ENCODE results near the gene NTHL1. TPM values are rescaled to one million over a fixed set of nuclear protein-coding genes. Genes with fewer than 3 reads are reported as not detected.

The NTHL1 gene
- total RNA-seq, 1 donor from 2014 or later: 25.6 TPM

- no peak for DNase-seq (ENCODE audit: low spot score)
- Mint-ChIP-seq H3K4me3 (ENCODE audit: unreplicated experiment) (no peak overlapping the region), H3K36me3 (ENCODE audit: low read depth, unreplicated experiment) (peaks cover 14% of the 10 kb centered on the region), H3K27me3 (ENCODE audit: unreplicated experiment) (peaks cover 4% of the 10 kb centered on the region), H3K27ac (ENCODE audit: unreplicated experiment) (no peak overlapping the region), H3K9me3 (ENCODE audit: unreplicated experiment) (no peaks in the 10 kb centered on the region), H3K4me1 (ENCODE audit: unreplicated experiment) (no peaks in the 10 kb centered on the region)
- TF ChIP-seq CTCF (IDR thresholded peaks at IDR 0.05; ENCODE audit: unreplicated experiment): no peak
These were observed 12.7 kb upstream of the NTHL1 start for GRCh38 chr16:2060346-2060745.

GRCh38 chr16:2058872-2059271 is 11.2 kb upstream of the NTHL1 start:
- Mint-ChIP-seq H3K4me1 (ENCODE audit: unreplicated experiment) (no peaks in the 10 kb centered on the region), H3K27ac (ENCODE audit: unreplicated experiment) (no peak overlapping the region), H3K27me3 (ENCODE audit: unreplicated experiment) (peaks cover 4% of the 10 kb centered on the region), H3K36me3 (ENCODE audit: low read depth, unreplicated experiment) (peaks cover 14% of the 10 kb centered on the region), H3K9me3 (ENCODE audit: unreplicated experiment) (no peaks in the 10 kb centered on the region), H3K4me3 (ENCODE audit: unreplicated experiment) (no peak overlapping the region)
- no peak for DNase-seq (ENCODE audit: low spot score)
- TF ChIP-seq CTCF (IDR thresholded peaks at IDR 0.05; ENCODE audit: unreplicated experiment): no peak

GRCh38 chr16:2058420-2058819 is 10.8 kb upstream of the NTHL1 start:
- H3K27ac Mint-ChIP-seq (ENCODE audit: unreplicated experiment): no peak overlapping the region
- H3K4me1 Mint-ChIP-seq (ENCODE audit: unreplicated experiment): no peaks in the 10 kb centered on the region
- H3K27me3 Mint-ChIP-seq (ENCODE audit: unreplicated experiment): peaks cover 4% of the 10 kb centered on the region
- TF ChIP-seq CTCF (IDR thresholded peaks at IDR 0.05; ENCODE audit: unreplicated experiment): no peak
- H3K9me3 Mint-ChIP-seq (ENCODE audit: unreplicated experiment): no peaks in the 10 kb centered on the region
- H3K36me3 Mint-ChIP-seq (ENCODE audit: low read depth, unreplicated experiment): peaks cover 19% of the 10 kb centered on the region
- no peak overlapping the region for H3K4me3 Mint-ChIP-seq (ENCODE audit: unreplicated experiment)
- no peak for DNase-seq (ENCODE audit: low spot score)

GRCh38 chr16:2057438-2057837 is 9.8 kb upstream of the NTHL1 start:
- Mint-ChIP-seq H3K4me3 (ENCODE audit: unreplicated experiment) (peak overlapping the region; percentile 42), H3K36me3 (ENCODE audit: low read depth, unreplicated experiment) (peaks cover 23% of the 10 kb centered on the region), H3K27me3 (ENCODE audit: unreplicated experiment) (peaks cover 4% of the 10 kb centered on the region), H3K9me3 (ENCODE audit: unreplicated experiment) (no peaks in the 10 kb centered on the region), H3K4me1 (ENCODE audit: unreplicated experiment) (no peaks in the 10 kb centered on the region), H3K27ac (ENCODE audit: unreplicated experiment) (no peak overlapping the region)
- TF ChIP-seq CTCF (IDR thresholded peaks at IDR 0.05; ENCODE audit: unreplicated experiment): no peak
- DNase-seq (ENCODE audit: low spot score): no peak

- Mint-ChIP-seq H3K36me3 (ENCODE audit: low read depth, unreplicated experiment) (peaks cover 25% of the 10 kb centered on the region), H3K9me3 (ENCODE audit: unreplicated experiment) (no peaks in the 10 kb centered on the region), H3K4me3 (ENCODE audit: unreplicated experiment) (peak overlapping the region; percentile 42), H3K27ac (ENCODE audit: unreplicated experiment) (no peak overlapping the region), H3K4me1 (ENCODE audit: unreplicated experiment) (no peaks in the 10 kb centered on the region), H3K27me3 (ENCODE audit: unreplicated experiment) (peaks cover 4% of the 10 kb centered on the region)
- no peak for TF ChIP-seq CTCF (IDR thresholded peaks at IDR 0.05; ENCODE audit: unreplicated experiment)
- DNase-seq (ENCODE audit: low spot score): no peak
These were observed 9.2 kb upstream of the NTHL1 start for GRCh38 chr16:2056681-2057407.
